Calu3 (cell line): ENCODE data around the gene C16orf87. TPM values are rescaled to one million over a fixed set of nuclear protein-coding genes. Genes with fewer than 3 reads are reported as not detected.
A peak's percentile ranks its signal among the peaks of the same experiment; 100 is the strongest.

Experiments
- BruUV-seq: library from RNA; stranded (reverse); fragments of 400-500 nt; replicated peaks from 2 replicates; lab custom pipeline; 2021; lab: Mats Ljungman, UMichigan
- CTCF ChIA-PET: fragments of 300-600 bp; sonication (Branson Sonifier 250); formaldehyde crosslinking; loops from one replicate; lab custom pipeline; 2022; ENCODE audit warnings: antibody characterized with exemption; lab: Charles Lee
- DNase-seq: peaks from one replicate; pipeline ENCODE4 v3.0.0; 2022
- H3K27ac Mint-ChIP-seq: one replicate; pipeline ENCODE4 v1.8.0; 2022; ENCODE audit warnings: mixed read lengths; ENCODE audit not compliant: unreplicated experiment
- H3K27me3 Mint-ChIP-seq: one replicate; pipeline ENCODE4 v1.8.0; 2022; ENCODE audit warnings: mixed read lengths; ENCODE audit not compliant: unreplicated experiment
- H3K36me3 Mint-ChIP-seq: one replicate; pipeline ENCODE4 v1.8.0; 2022; ENCODE audit warnings: mild to moderate bottlenecking, moderate library complexity, mixed read lengths; ENCODE audit not compliant: insufficient read depth, unreplicated experiment
- H3K4me1 Mint-ChIP-seq: one replicate; pipeline ENCODE4 v1.8.0; 2022; ENCODE audit warnings: mild to moderate bottlenecking, low read depth, mixed read lengths; ENCODE audit not compliant: unreplicated experiment
- H3K4me3 Mint-ChIP-seq: one replicate; pipeline ENCODE4 v1.8.0; 2022; ENCODE audit warnings: mild to moderate bottlenecking, low read depth, moderate library complexity, mixed read lengths; ENCODE audit not compliant: unreplicated experiment
- H3K9me3 Mint-ChIP-seq: one replicate; pipeline ENCODE4 v1.8.0; 2022; ENCODE audit warnings: low read depth, mixed read lengths; ENCODE audit not compliant: unreplicated experiment
- CTCF ChIP-seq: fragments of 200-600 bp; IDR thresholded peaks from one replicate; pipeline ENCODE4 v1.8.0; 2022; ENCODE audit warnings: antibody characterized with exemption; ENCODE audit not compliant: unreplicated experiment
- intact Hi-C: fragments of 100-400 bp; cut with micrococcal nuclease; formaldehyde crosslinking; loops from one replicate; pipeline ENCODE4 v1.10.0; 2022; ENCODE audit not compliant: unreplicated experiment
- total RNA-seq: library from RNA; stranded (reverse); gene quantifications from 2 replicates; pipeline ENCODE4 v1.2.3, GENCODE V29; 2022

Gene C16orf87
- total RNA-seq, 1 experiment from 2014 or later = 11.6 TPM

GRCh38 chr16:46836534-46837530, 5.9 kb upstream of the C16orf87 start:
- Mint-ChIP-seq H3K27me3 (no peaks in the 10 kb centered on the region), H3K9me3 (no peaks in the 10 kb centered on the region), H3K4me3 (no peak overlapping the region), H3K27ac (no peak overlapping the region), H3K36me3 (no peaks in the 10 kb centered on the region), H3K4me1 (peaks cover 37% of the 10 kb centered on the region)
- no TSS peak for BruUV-seq
- no peak for TF ChIP-seq CTCF
- intact Hi-C loops = no loop called here
- CTCF ChIA-PET = no interaction called here
- DNase-seq = no peak

GRCh38 chr16:46833460-46833800, 2.5 kb upstream of the C16orf87 start:
- Mint-ChIP-seq H3K4me1 (peaks cover 45% of the 10 kb centered on the region), H3K4me3 (no peak overlapping the region), H3K27me3 (no peaks in the 10 kb centered on the region), H3K36me3 (peaks cover 23% of the 10 kb centered on the region), H3K27ac (no peak overlapping the region), H3K9me3 (no peaks in the 10 kb centered on the region)
- no peak for DNase-seq
- intact Hi-C loops = no loop called here
- TF ChIP-seq CTCF = no peak
- no TSS peak for BruUV-seq
- CTCF ChIA-PET = interaction anchor here (1.0 to 1.2 kb wide), 2 partner anchors 10 to 159 kb away, joined by 3 to 5 read pairs; no protein-coding TSS in a partner anchor

- no peak overlapping the region for H3K27ac Mint-ChIP-seq
- no peak for TF ChIP-seq CTCF
- H3K4me1 Mint-ChIP-seq = peaks cover 45% of the 10 kb centered on the region
- H3K9me3 Mint-ChIP-seq = no peaks in the 10 kb centered on the region
- no peaks in the 10 kb centered on the region for H3K27me3 Mint-ChIP-seq
- no TSS peak for BruUV-seq
- H3K4me3 Mint-ChIP-seq = no peak overlapping the region
- CTCF ChIA-PET = interaction anchor here (1.0 to 1.2 kb wide), 2 partner anchors 11 to 159 kb away, joined by 3 to 5 read pairs; no protein-coding TSS in a partner anchor
- DNase-seq = no peak
- H3K36me3 Mint-ChIP-seq = peaks cover 23% of the 10 kb centered on the region
- intact Hi-C loops = no loop called here
Observed at GRCh38 chr16:46832757-46833459, 1.9 kb upstream of the C16orf87 start.

GRCh38 chr16:46830417-46830901, 521 bp downstream of the C16orf87 start:
- Mint-ChIP-seq H3K27ac (peak overlapping the region; percentile 76), H3K36me3 (peaks cover 23% of the 10 kb centered on the region), H3K9me3 (no peaks in the 10 kb centered on the region), H3K4me3 (peak overlapping the region; percentile 73), H3K27me3 (no peaks in the 10 kb centered on the region), H3K4me1 (peaks cover 44% of the 10 kb centered on the region)
- intact Hi-C loops = no loop called here
- no peak for DNase-seq
- CTCF ChIA-PET = interaction anchor here (1.6 kb wide), 1 partner anchor 29 kb away, joined by 3 read pairs; no protein-coding TSS in a partner anchor
- no TSS peak for BruUV-seq
- TF ChIP-seq CTCF = no peak
